Large intestine (tissue), 3 donors: Measurements from ENCODE around the gene PIGX. TPM values are rescaled to one million over a fixed set of nuclear protein-coding genes. Genes with fewer than 3 reads are reported as not detected.
"Not testable (repeated sequence)": the region's sequence is repeated elsewhere in the genome, so short reads cannot be mapped to it uniquely, and the experiment has no call there.

Source experiments
- DNase-seq, 2 donors: peaks; one replicate each; pipeline versions ENCODE4 v3.0.0 to v3.0.0-alpha.2; 2013
- H3K27ac ChIP-seq: one replicate; pipeline ENCODE4 v1.5.1; 2013; ENCODE audit warnings: low read length
- H3K27me3 ChIP-seq: 2 replicates; pipeline ENCODE4 v1.6.1; 2013; ENCODE audit warnings: low read length; ENCODE audit not compliant: control insufficient read depth, insufficient read depth
- H3K36me3 ChIP-seq: 2 replicates; pipeline ENCODE4 v1.6.1; 2013; ENCODE audit warnings: low read length; ENCODE audit not compliant: control insufficient read depth, insufficient read depth
- H3K4me1 ChIP-seq: one replicate; pipeline ENCODE4 v1.6.1; 2013; ENCODE audit warnings: low read length; ENCODE audit not compliant: control insufficient read depth, insufficient read depth
- H3K4me3 ChIP-seq: one replicate; pipeline ENCODE4 v1.5.1; 2013; ENCODE audit warnings: low read length
- H3K9me3 ChIP-seq: one replicate; pipeline ENCODE4 v1.6.1; 2013; ENCODE audit warnings: mild to moderate bottlenecking, low read depth, low read length, moderate library complexity; ENCODE audit not compliant: control insufficient read depth
- WGBS: methylation state at CpG from one replicate; pipeline ENCODE4 v1.1.5; 2013; ENCODE audit warnings: low lambda C conversion rate; ENCODE audit not compliant: insufficient coverage; 5-methylcytosine and 5-hydroxymethylcytosine counted together
- polyA plus RNA-seq: library from polyadenylated mRNA; unstranded; fragments of 120-200 nt; gene quantifications from one replicate; pipeline ENCODE4 v1.2.1, GENCODE V29; 2013

PIGX gene
- polyA plus RNA-seq, 1 donor, result 31.2 TPM

GRCh38 chr3:196700801-196701200 lies 11.4 kb upstream of the PIGX start:
- no peaks in the 10 kb centered on the region for H3K27me3 ChIP-seq
- 100% methylated on average over 1 of the region's 4 CpGs for WGBS
- H3K4me1 ChIP-seq, result peaks cover under 1% of the 10 kb centered on the region
- H3K9me3 ChIP-seq, result no peaks in the 10 kb centered on the region
- H3K4me3 ChIP-seq, result no peak overlapping the region
- H3K27ac ChIP-seq, result no peak overlapping the region
- DNase-seq, result no peak
- no peaks in the 10 kb centered on the region for H3K36me3 ChIP-seq

DNA sequence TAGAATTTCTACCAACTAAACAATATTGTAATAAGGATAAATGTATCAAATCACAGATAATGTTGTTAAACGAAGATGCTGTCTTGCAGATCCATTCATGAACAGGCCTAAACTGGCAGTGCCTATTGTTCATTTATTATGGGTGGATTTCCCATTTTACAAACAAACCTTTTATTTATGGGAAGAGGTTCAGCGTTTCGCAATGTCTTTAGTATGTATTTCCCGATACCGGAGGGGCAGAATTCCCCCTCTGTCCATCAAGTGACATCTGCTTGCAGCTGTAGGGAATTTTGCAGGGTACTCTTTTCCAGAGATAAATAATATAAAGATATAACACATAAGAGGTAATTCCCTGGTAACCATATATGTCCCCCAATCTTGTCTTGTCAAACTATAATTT lies 5.8 kb upstream of the PIGX start:
- Histone ChIP-seq H3K9me3 (no peaks in the 10 kb centered on the region), H3K27ac (peak overlapping the region; percentile 37), H3K4me1 (peaks cover 14% of the 10 kb centered on the region), H3K4me3 (no peak overlapping the region), H3K36me3 (no peaks in the 10 kb centered on the region), H3K27me3 (no peaks in the 10 kb centered on the region)
- 0% methylated on average over 3 of the region's 5 CpGs for WGBS
- DNase-seq, result no peak

DNA sequence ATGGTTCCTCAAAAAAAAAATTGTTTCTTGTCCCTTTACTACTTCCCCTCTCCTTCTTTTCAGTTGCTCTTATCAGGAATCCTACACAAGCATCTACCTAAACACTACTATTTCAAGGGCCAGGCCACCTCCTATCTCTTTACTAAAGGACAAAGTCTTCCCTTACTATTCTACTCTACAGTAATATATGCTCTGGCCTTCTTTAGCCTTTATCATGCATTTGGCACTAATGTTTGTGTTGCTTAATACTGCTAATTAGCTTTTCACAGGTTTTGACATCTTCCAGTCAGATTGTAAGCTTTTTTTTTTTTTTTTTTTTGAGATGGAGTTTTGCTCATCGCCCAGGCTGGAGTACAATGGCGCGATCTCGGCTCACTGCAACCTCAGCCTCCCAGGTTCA lies 5.4 kb upstream of the PIGX start:
- H3K4me3 ChIP-seq, result no peak overlapping the region
- no peaks in the 10 kb centered on the region for H3K27me3 ChIP-seq
- WGBS, result no CpG with 5 or more reads among the region's 4 CpGs
- no peaks in the 10 kb centered on the region for H3K36me3 ChIP-seq
- no peaks in the 10 kb centered on the region for H3K9me3 ChIP-seq
- peaks cover 16% of the 10 kb centered on the region for H3K4me1 ChIP-seq
- peak; percentile 51 to 74 for DNase-seq
- peak overlapping the region; percentile 37 for H3K27ac ChIP-seq

GRCh38 chr3:196707566-196707965 lies 4.6 kb upstream of the PIGX start:
- no peak overlapping the region for H3K27ac ChIP-seq
- 100% methylated on average over 3 of the region's 8 CpGs for WGBS
- no peaks in the 10 kb centered on the region for H3K9me3 ChIP-seq
- no peaks in the 10 kb centered on the region for H3K27me3 ChIP-seq
- DNase-seq, result no peak
- H3K36me3 ChIP-seq, result no peaks in the 10 kb centered on the region
- H3K4me3 ChIP-seq, result no peak overlapping the region
- H3K4me1 ChIP-seq, result peaks cover 16% of the 10 kb centered on the region

DNA sequence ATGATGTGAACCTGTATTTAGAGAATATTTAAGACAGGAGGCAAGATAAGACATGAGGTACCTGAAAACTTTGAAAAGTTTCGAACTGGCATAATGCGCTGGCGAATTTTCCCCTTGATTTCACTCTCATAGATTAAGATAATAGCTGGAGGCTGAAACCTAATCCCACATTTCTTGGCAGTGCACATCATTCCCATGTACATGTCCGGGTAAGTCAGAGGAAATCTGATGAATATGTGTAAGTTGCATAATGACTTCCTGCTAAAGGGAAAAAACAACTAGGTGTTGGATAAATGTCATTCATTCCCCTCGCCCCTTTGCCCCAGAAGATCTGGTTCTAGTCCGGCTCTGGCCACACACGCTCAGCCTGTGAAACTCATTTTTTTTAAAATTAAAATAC lies 3.7 kb upstream of the PIGX start:
- no peaks in the 10 kb centered on the region for H3K27me3 ChIP-seq
- WGBS, result no CpG with 5 or more reads among the region's 7 CpGs
- no peaks in the 10 kb centered on the region for H3K36me3 ChIP-seq
- no peak overlapping the region for H3K27ac ChIP-seq
- H3K4me1 ChIP-seq, result peaks cover 16% of the 10 kb centered on the region
- DNase-seq, result no peak
- H3K4me3 ChIP-seq, result no peak overlapping the region
- no peaks in the 10 kb centered on the region for H3K9me3 ChIP-seq

GRCh38 chr3:196712514-196713413 lies 587 bp downstream of the PIGX start:
- Histone ChIP-seq H3K27ac (peak overlapping the region; percentile 89), H3K4me3 (peak overlapping the region; percentile 98), H3K9me3 (no peaks in the 10 kb centered on the region), H3K36me3 (no peaks in the 10 kb centered on the region), H3K27me3 (no peaks in the 10 kb centered on the region), H3K4me1 (peaks cover 5% of the 10 kb centered on the region)
- 60% methylated on average over 1 of the region's 64 CpGs for WGBS
- DNase-seq, result no peak

DNA sequence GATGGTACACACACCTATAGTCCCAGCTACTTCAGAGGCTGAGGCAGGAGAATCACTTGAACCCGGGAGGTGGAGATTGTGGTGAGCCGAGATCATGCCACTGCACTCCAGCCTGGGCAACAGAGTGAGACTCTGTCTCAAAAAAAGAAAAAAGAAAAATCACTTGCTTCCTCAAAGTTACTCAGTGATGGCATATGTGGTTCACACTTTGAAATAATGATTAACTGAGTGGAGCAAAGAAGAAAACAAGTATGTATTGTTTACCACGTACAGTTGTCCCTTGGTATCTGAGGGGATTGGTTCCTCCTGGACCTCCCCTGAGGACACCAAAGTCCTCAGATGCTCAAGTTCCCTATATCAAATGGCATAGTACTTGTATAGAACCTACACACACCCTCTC lies 5.0 kb downstream of the PIGX start:
- H3K9me3 ChIP-seq, H3K4me1 ChIP-seq, H3K27me3 ChIP-seq, H3K4me3 ChIP-seq, H3K27ac ChIP-seq, H3K36me3 ChIP-seq, DNase-seq: not testable (repeated sequence)
- WGBS, result no CpG with 5 or more reads among the region's 3 CpGs

- Histone ChIP-seq H3K4me1 (no peaks in the 10 kb centered on the region), H3K27ac (no peak overlapping the region), H3K36me3 (peaks cover 7% of the 10 kb centered on the region), H3K4me3 (no peak overlapping the region), H3K27me3 (no peaks in the 10 kb centered on the region), H3K9me3 (peaks cover 6% of the 10 kb centered on the region)
- 94% methylated on average over 2 of the region's 2 CpGs for WGBS
- no peak for DNase-seq
Measured at GRCh38 chr3:196721097-196721496, 8.9 kb downstream of the PIGX start.

GRCh38 chr3:196726788-196727675 lies 14.9 kb downstream of the PIGX start:
- no peak overlapping the region for H3K4me3 ChIP-seq
- peak; percentile 27 to 76 for DNase-seq
- peaks cover 2% of the 10 kb centered on the region for H3K36me3 ChIP-seq
- no peaks in the 10 kb centered on the region for H3K4me1 ChIP-seq
- H3K27me3 ChIP-seq, result no peaks in the 10 kb centered on the region
- H3K27ac ChIP-seq, result peak overlapping the region; percentile 13
- H3K9me3 ChIP-seq, result no peaks in the 10 kb centered on the region
- WGBS, result 63% methylated on average over 3 of the region's 7 CpGs

DNA sequence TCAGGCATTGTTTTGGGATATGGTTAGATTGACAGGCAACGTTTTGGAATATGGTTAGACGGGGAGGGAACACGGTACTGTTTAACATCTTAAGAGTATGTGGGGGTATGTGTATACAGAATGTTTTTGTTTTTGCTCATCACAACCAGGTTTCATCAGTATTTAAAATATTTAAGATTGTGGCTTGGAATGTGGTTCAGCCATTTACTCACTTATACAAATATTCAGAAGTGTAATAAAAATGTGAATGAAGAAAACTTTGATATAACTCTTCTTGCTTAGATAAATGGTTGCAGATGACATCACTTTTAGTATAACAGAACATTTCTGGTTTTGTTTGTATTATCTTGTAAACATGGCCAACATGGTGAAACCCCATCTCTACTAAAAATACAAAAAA lies 23.6 kb downstream of the PIGX start:
- H3K36me3 ChIP-seq, result no peaks in the 10 kb centered on the region
- 100% methylated on average over 2 of the region's 3 CpGs for WGBS
- H3K27ac ChIP-seq, result no peak overlapping the region
- no peaks in the 10 kb centered on the region for H3K9me3 ChIP-seq
- no peaks in the 10 kb centered on the region for H3K4me1 ChIP-seq
- H3K27me3 ChIP-seq, result no peaks in the 10 kb centered on the region
- DNase-seq, result no peak
- H3K4me3 ChIP-seq, result no peak overlapping the region
